H1 (cell line): ENCODE results near the gene DNTT. TPM values are rescaled to one million over a fixed set of nuclear protein-coding genes. Genes with fewer than 3 reads are reported as not detected.

ENCODE experiments used
- CTCF ChIA-PET: fragments of 300-600 bp; sonication (Branson Sonifier 250); formaldehyde crosslinking; loops from one replicate; lab custom pipeline; 2021; ENCODE audit not compliant: partially characterized antibody; lab: Charles Lee
- POLR2A ChIA-PET: fragments of 300-600 bp; sonication (Branson Sonifier 250); formaldehyde crosslinking; loops from one replicate; lab custom pipeline; 2021; ENCODE audit warnings: inconsistent platforms; ENCODE audit not compliant: partially characterized antibody; lab: Charles Lee
- DNase-seq, 2 experiments: peaks; one replicate each; pipeline versions ENCODE4 v3.0.0 to v3.0.0-alpha.2; 2010 to 2022; ENCODE audit warnings: low spot score in 2 of 2, low read depth in 1 of 2, mixed read lengths in 1 of 2
- FAIRE-seq: peaks from 2 replicates; lab custom pipeline; 2011; peaks lifted over from hg19 to GRCh38; lab: Jason Lieb, UNC
- H2AFZ ChIP-seq: 2 replicates; pipeline ENCODE4 v1.8.1; 2012; ENCODE audit warnings: low read length, inconsistent platforms
- H2AK5ac ChIP-seq: 2 replicates; pipeline ENCODE4 v1.6.1; 2013; ENCODE audit warnings: low read depth, low read length
- H2BK120ac ChIP-seq: replicated peaks from 2 replicates; pipeline ENCODE3; 2013; ENCODE audit warnings: low read depth, low read length, inconsistent platforms
- H2BK12ac ChIP-seq: 2 replicates; pipeline ENCODE4 v1.6.1; 2013; ENCODE audit warnings: low read depth, low read length
- H2BK15ac ChIP-seq: 2 replicates; pipeline ENCODE4 v1.6.1; 2013; ENCODE audit warnings: low read length
- H2BK20ac ChIP-seq: 2 replicates; pipeline ENCODE4 v1.6.1; 2013; ENCODE audit warnings: low read length
- H2BK5ac ChIP-seq: 2 replicates; pipeline ENCODE4 v1.6.1; 2013; ENCODE audit warnings: low read depth, low read length
- H3K14ac ChIP-seq: 2 replicates; pipeline ENCODE4 v1.6.1; 2013; ENCODE audit warnings: inconsistent platforms; ENCODE audit not compliant: insufficient read length
- H3K18ac ChIP-seq: 2 replicates; pipeline ENCODE4 v1.6.1; 2013; ENCODE audit warnings: low read length; ENCODE audit errors: extremely low read depth
- H3K23ac ChIP-seq: 2 replicates; pipeline ENCODE4 v1.6.1; 2013; ENCODE audit warnings: inconsistent platforms; ENCODE audit not compliant: insufficient read length
- H3K23me2 ChIP-seq: 2 replicates; pipeline ENCODE4 v1.6.1; 2013; ENCODE audit warnings: low read depth, low read length
- H3K27ac ChIP-seq: 2 replicates; pipeline ENCODE4 v1.6.1; 2011; ENCODE audit warnings: low read depth, low read length, inconsistent platforms
- H3K27me3 ChIP-seq, 4 experiments: replicated peaks in 1 of 4; 1 replicate in 1 of 4; 2 replicates in 3 of 4; pipeline versions ENCODE4 v1.6.1 to v1.8.1; 2011 to 2013; ENCODE audit warnings: low read length in 3 of 4, mild to moderate bottlenecking in 3 of 4, inconsistent platforms in 2 of 4, mixed read lengths in 2 of 4, moderate library complexity in 1 of 4; ENCODE audit not compliant: control insufficient read depth in 3 of 4, insufficient read depth in 3 of 4; ENCODE audit errors: extremely low read depth in 1 of 4
- H3K36me3 ChIP-seq, 4 experiments: 2 replicates each; pipeline versions ENCODE4 v1.6.1 to v1.8.1; 2011 to 2013; ENCODE audit warnings: mild to moderate bottlenecking in 4 of 4, low read length in 3 of 4, moderate library complexity in 2 of 4, control low read depth in 1 of 4, inconsistent platforms in 1 of 4; ENCODE audit not compliant: insufficient read depth in 4 of 4, control insufficient read depth in 2 of 4
- H3K4ac ChIP-seq: replicated peaks from 2 replicates; pipeline ENCODE3; 2013; ENCODE audit warnings: low read length, low read depth, mixed read lengths, inconsistent platforms; ENCODE audit not compliant: insufficient read length
- H3K4me1 ChIP-seq, 4 experiments: replicated peaks in 1 of 4; 1 replicate in 1 of 4; 2 replicates in 3 of 4; pipeline versions ENCODE4 v1.6.1 to v1.8.1; 2011 to 2013; ENCODE audit warnings: low read length in 3 of 4, inconsistent platforms in 2 of 4, mixed read lengths in 1 of 4; ENCODE audit not compliant: insufficient read depth in 4 of 4, control insufficient read depth in 3 of 4
- H3K4me2 ChIP-seq, 2 experiments: 2 replicates each; pipeline versions ENCODE4 v1.6.1 to v1.8.1; 2011 to 2013; ENCODE audit warnings: low read depth in 2 of 2, low read length in 2 of 2, control low read depth in 1 of 2, inconsistent platforms in 1 of 2, mild to moderate bottlenecking in 1 of 2; ENCODE audit not compliant: insufficient read depth in 1 of 2
- H3K4me3 ChIP-seq, 4 experiments: fragments of 200-600, 300-600 bp in 1 of 4; sonication (generic), shearing (Covaris generic), sonication (Bioruptor Twin) in 1 of 4; 2 replicates each; pipeline versions ENCODE4 v1.5.1 to v1.8.1; 2011 to 2016; ENCODE audit warnings: low read length in 4 of 4, low read depth in 3 of 4, control low read depth in 2 of 4, inconsistent platforms in 2 of 4, mild to moderate bottlenecking in 2 of 4, mixed read lengths in 1 of 4, moderate library complexity in 1 of 4; ENCODE audit not compliant: insufficient read depth in 2 of 4; ENCODE audit errors: extremely low read depth in 1 of 4
- H3K56ac ChIP-seq: replicated peaks from 2 replicates; pipeline ENCODE3; 2013; ENCODE audit warnings: low read depth, mild to moderate bottlenecking, mixed read lengths, low read length, inconsistent platforms; ENCODE audit not compliant: insufficient read length
- H3K79me1 ChIP-seq: 2 replicates; pipeline ENCODE4 v1.6.1; 2013; ENCODE audit warnings: low read depth, low read length, control low read depth
- H3K79me2 ChIP-seq, 2 experiments: 2 replicates each; pipeline versions ENCODE4 v1.6.1 to v1.8.1; 2012 to 2013; ENCODE audit warnings: low read length in 2 of 2, mild to moderate bottlenecking in 2 of 2, inconsistent platforms in 1 of 2; ENCODE audit not compliant: insufficient read depth in 2 of 2, control insufficient read depth in 1 of 2
- H3K9ac ChIP-seq, 4 experiments: replicated peaks in 1 of 4; 1 replicate in 1 of 4; 2 replicates in 3 of 4; pipeline versions ENCODE4 v1.6.1 to v1.8.1; 2011 to 2013; ENCODE audit warnings: low read depth in 3 of 4, low read length in 3 of 4, control low read depth in 2 of 4, mild to moderate bottlenecking in 2 of 4, moderate library complexity in 2 of 4, inconsistent platforms in 1 of 4; ENCODE audit errors: extremely low read depth in 1 of 4
- H3K9me3 ChIP-seq, 2 experiments: 2 replicates each; pipeline versions ENCODE4 v1.6.1 to v1.8.1; 2012 to 2013; ENCODE audit warnings: mild to moderate bottlenecking in 2 of 2, moderate library complexity in 2 of 2, control low read depth in 1 of 2, inconsistent platforms in 1 of 2, low read depth in 1 of 2, low read length in 1 of 2, mixed read lengths in 1 of 2; ENCODE audit not compliant: insufficient read depth in 2 of 2
- H4K20me1 ChIP-seq, 2 experiments: replicated peaks in 1 of 2; 2 replicates each; pipeline versions ENCODE3 to v1.8.1; 2011 to 2013; ENCODE audit warnings: inconsistent platforms in 2 of 2, low read length in 2 of 2, mild to moderate bottlenecking in 1 of 2; ENCODE audit not compliant: insufficient read depth in 2 of 2, control insufficient read depth in 1 of 2
- H4K5ac ChIP-seq: 2 replicates; pipeline ENCODE4 v1.6.1; 2013; ENCODE audit warnings: low read length, low read depth, mixed read lengths, inconsistent platforms; ENCODE audit not compliant: insufficient read length
- H4K8ac ChIP-seq: 2 replicates; pipeline ENCODE4 v1.8.0; 2013; ENCODE audit warnings: mild to moderate bottlenecking, moderate library complexity, low read length, inconsistent platforms; ENCODE audit not compliant: insufficient read depth; ENCODE audit errors: extremely low read depth
- H4K91ac ChIP-seq: replicated peaks from 2 replicates; pipeline ENCODE3; 2013; ENCODE audit warnings: low read length, mixed read lengths, inconsistent platforms; ENCODE audit not compliant: insufficient read length
- SP1 ChIP-seq: IDR thresholded peaks from 2 replicates; pipeline ENCODE4 v1.6.1; 2011; ENCODE audit warnings: low read depth, low read length
- SRF ChIP-seq: IDR thresholded peaks from 2 replicates; pipeline ENCODE4 v1.6.1; 2011; ENCODE audit warnings: mild to moderate bottlenecking, low read depth, low read length, moderate library complexity
- SUZ12 ChIP-seq: fragments of 200-600 bp; sonication (generic); IDR thresholded peaks from 2 replicates; pipeline ENCODE4 v1.6.1; 2012; ENCODE audit warnings: mild to moderate bottlenecking, inconsistent platforms, low read length, moderate library complexity, mixed read lengths
- TEAD4 ChIP-seq: IDR thresholded peaks from 2 replicates; pipeline ENCODE4 v1.6.1; 2012; ENCODE audit warnings: low read depth, low read length, inconsistent platforms, mixed read lengths
- WGBS, 2 experiments: shearing (Covaris generic) in 1 of 2; methylation state at CpG; one replicate each; pipeline versions ENCODE4 v1.1.6 to v1.1.7; 2013 to 2015; ENCODE audit warnings: low lambda C conversion rate in 2 of 2, mixed read lengths in 2 of 2, inconsistent platforms in 1 of 2, low coverage in 1 of 2, missing lambda C conversion rate in 1 of 2; ENCODE audit not compliant: insufficient replicate concordance in 2 of 2, insufficient coverage in 1 of 2, insufficient read length in 1 of 2; ENCODE audit errors: extremely low coverage in 1 of 2, missing lambda C conversion rate in 1 of 2; 5-methylcytosine and 5-hydroxymethylcytosine counted together
- polyA plus RNA-seq, 7 experiments: library from polyadenylated mRNA; depleted of rRNA in 3 of 7; stranded (reverse) in 5 of 7; unstranded in 2 of 7; fragments of >200 nt in 5 of 7; fragments of 200-250 nt in 2 of 7; gene quantifications; 1 replicate in 5 of 7; 2 replicates in 1 of 7; 4 replicates in 1 of 7; pipeline versions ENCODE4 v1.2.1 to v1.2.3, GENCODE V29; 2011 to 2013; ENCODE audit warnings: missing spikeins in 2 of 7, mixed read lengths in 2 of 7
- total RNA-seq: library from RNA; stranded (reverse); fragmentation: NEBNext Ultra II Directional; extraction: Animal tissue kit (Norgen Biotek cat#: 25700); gene quantifications from 2 replicates; pipeline ENCODE4 v1.2.1, GENCODE V29; 2021

DNTT gene
- total and polyA plus RNA-seq, 2 of the 8 experiments (the other 6 are each of a cell fraction or from before 2014, with no cell fraction given) = not detected

DNA sequence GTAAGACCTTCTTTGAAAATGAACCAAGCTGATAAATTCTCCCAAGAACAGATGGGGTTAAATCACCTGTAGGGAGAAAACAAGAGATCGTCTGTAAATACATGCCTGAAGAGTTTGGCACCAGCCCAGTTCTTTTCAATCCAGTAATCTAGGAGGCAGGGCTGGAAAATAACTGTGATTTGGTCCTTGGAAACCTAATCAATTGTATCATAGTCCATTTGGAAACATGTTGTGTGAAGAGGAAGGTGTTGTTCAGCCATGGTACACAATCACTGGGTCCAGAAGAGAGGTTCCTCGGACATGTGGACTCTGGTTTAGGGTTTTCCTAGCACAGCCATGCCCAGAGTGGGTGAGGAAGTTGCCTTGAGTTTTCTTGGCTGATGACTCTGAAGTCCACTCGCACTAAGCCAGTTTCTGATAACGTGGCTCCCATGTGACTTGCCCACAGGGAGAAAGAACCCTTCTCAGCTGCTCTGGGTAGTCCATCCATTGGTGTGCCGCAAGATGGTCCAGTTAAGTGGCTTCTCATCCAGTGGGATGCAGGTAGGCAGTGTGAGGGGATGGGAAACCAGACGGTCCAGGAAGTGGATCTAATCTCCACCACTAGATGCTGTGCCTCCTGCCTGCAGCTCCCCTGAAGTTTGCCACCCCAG lies 38.0 kb upstream of the DNTT start:
- no peak overlapping the region for H4K5ac ChIP-seq
- no peaks in the 10 kb centered on the region for H3K36me3 ChIP-seq
- H2BK20ac ChIP-seq = no peak overlapping the region
- no peak overlapping the region for H3K18ac ChIP-seq
- no peak overlapping the region for H4K91ac ChIP-seq
- POLR2A ChIA-PET = interaction anchor here (1.5 kb wide), 1 partner anchor 223 kb away, joined by 3 read pairs; the partner anchor contains the start of gene CCNJ
- H2BK12ac ChIP-seq = no peak overlapping the region
- no peak overlapping the region for H3K14ac ChIP-seq
- no peaks in the 10 kb centered on the region for H3K79me1 ChIP-seq
- H3K27ac ChIP-seq = no peak overlapping the region
- peaks cover 0 to 4% (median 0%) of the 10 kb centered on the region in 4 experiments; a peak in 1 of 7 replicates for H3K4me1 ChIP-seq
- DNase-seq = no peak
- H2BK15ac ChIP-seq = no peak overlapping the region
- H2AFZ ChIP-seq = 0 out of 2 replicates have a peak overlapping the region, but pooled peaks have one; percentile 17
- TF ChIP-seq SP1 = no peak
- TF ChIP-seq SRF = no peak
- no peak for TF ChIP-seq TEAD4
- TF ChIP-seq SUZ12 = no peak
- TF ChIP-seq, all 59 proteins: peak for 0
- no peak overlapping the region for H3K56ac ChIP-seq
- H2BK120ac ChIP-seq = no peak overlapping the region
- no peak overlapping the region for H3K4ac ChIP-seq
- no peaks in the 10 kb centered on the region for H3K23me2 ChIP-seq
- H3K4me2 ChIP-seq = no peak overlapping the region
- no peaks in the 10 kb centered on the region for H3K27me3 ChIP-seq
- no peak overlapping the region for H3K9ac ChIP-seq
- WGBS, 2 experiments = 91% methylated on average over 6 of the region's 6 CpGs; no CpG with 5 or more reads in 1 of the 2 experiments
- H4K8ac ChIP-seq = no peak overlapping the region
- H3K79me2 ChIP-seq = no peaks in the 10 kb centered on the region
- no peak overlapping the region for H2BK5ac ChIP-seq
- no peak overlapping the region for H2AK5ac ChIP-seq
- FAIRE-seq = no peak
- H3K4me3 ChIP-seq = no peak overlapping the region
- no peaks in the 10 kb centered on the region for H3K9me3 ChIP-seq
- CTCF ChIA-PET = interaction anchor here (1.3 to 1.6 kb wide), 3 partner anchors 10 to 249 kb away, joined by 3 to 7 read pairs (median 4); no protein-coding TSS in a partner anchor
- H3K23ac ChIP-seq = no peak overlapping the region
- no peaks in the 10 kb centered on the region for H4K20me1 ChIP-seq
